Spleen (tissue), 7 donors: Measurements from ENCODE around the gene SYNDIG1.

Source experiments
- POLR2A ChIP-seq, 3 donors: fragments of 450-650 bp; IDR thresholded peaks; one replicate each; pipeline ENCODE4 v1.5.1; 2017; ENCODE audit warnings: antibody characterized with exemption in 3 of 3, mild to moderate bottlenecking in 1 of 3
- TF ChIP-seq, protein P1 (sequence below), 11 experiments: fragments of 200-600 bp in 7 of 11; fragments of 450-650 bp in 4 of 11; sonication (generic) in 4 of 11; IDR thresholded peaks in 8 of 11; conservative IDR thresholded peaks in 3 of 11; 1 replicate in 7 of 11; 2 replicates in 4 of 11; pipeline versions ENCODE4 v1.4.0 to v1.8.0; 2016 to 2021; ENCODE audit warnings: antibody characterized with exemption in 11 of 11, inconsistent platforms in 4 of 11, mild to moderate bottlenecking in 1 of 11
- donor health status: DM: no; HTN: no; CAD: no; lungs with moderate emphysema.
- donor health status: DM: no; HTN: no; CAD: no.
- donor health status: DM: no; HTN: no; CAD: no.

DNA sequence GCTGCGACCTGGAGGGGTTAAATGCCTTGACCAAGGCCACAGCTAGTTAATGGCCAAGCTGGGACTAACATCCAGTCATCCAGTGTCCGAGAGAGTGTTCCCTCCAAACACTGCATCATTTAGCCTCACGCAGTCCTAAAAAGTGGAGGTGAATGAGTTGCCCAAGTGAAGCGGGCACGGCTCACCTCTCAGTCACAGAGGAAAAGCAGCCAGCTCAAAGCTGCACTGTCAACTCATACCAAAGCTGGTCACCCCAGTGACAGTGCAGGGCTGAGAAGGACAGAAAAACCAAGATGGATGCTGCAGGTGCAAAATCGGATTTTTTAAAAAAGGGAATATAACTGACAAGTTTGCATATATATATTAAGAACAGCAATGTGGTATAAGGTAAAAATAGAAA, 168.5 kb downstream of the SYNDIG1 start:
- TF ChIP-seq POLR2A (IDR thresholded peaks at IDR 0.05): no peak
- TF ChIP-seq, protein P1, sequence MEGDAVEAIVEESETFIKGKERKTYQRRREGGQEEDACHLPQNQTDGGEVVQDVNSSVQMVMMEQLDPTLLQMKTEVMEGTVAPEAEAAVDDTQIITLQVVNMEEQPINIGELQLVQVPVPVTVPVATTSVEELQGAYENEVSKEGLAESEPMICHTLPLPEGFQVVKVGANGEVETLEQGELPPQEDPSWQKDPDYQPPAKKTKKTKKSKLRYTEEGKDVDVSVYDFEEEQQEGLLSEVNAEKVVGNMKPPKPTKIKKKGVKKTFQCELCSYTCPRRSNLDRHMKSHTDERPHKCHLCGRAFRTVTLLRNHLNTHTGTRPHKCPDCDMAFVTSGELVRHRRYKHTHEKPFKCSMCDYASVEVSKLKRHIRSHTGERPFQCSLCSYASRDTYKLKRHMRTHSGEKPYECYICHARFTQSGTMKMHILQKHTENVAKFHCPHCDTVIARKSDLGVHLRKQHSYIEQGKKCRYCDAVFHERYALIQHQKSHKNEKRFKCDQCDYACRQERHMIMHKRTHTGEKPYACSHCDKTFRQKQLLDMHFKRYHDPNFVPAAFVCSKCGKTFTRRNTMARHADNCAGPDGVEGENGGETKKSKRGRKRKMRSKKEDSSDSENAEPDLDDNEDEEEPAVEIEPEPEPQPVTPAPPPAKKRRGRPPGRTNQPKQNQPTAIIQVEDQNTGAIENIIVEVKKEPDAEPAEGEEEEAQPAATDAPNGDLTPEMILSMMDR (IDR thresholded peaks at IDR 0.05 in 8 of 11, conservative IDR thresholded peaks at IDR 0.05 in 3 of 11): no peak
